GM12891 (cell line): ENCODE data around the gene TAS2R31.
"Not testable (repeated sequence)": the region's sequence is repeated elsewhere in the genome, so short reads cannot be mapped to it uniquely, and the experiment has no call there.

Experiments used
- DNase-seq: peaks from one replicate; pipeline ENCODE4 v3.0.0; 2011; ENCODE audit warnings: low spot score; ENCODE audit not compliant: insufficient read length
- FAIRE-seq: peaks from 2 replicates; lab custom pipeline; 2011; peaks lifted over from hg19 to GRCh38; lab: Jason Lieb, UNC
- PAX5 ChIP-seq: IDR thresholded peaks from 2 replicates; pipeline ENCODE4 v1.6.1; 2011; ENCODE audit warnings: low read length, moderate library complexity, mild to moderate bottlenecking; ENCODE audit not compliant: insufficient read depth, severe bottlenecking
- POLR2A ChIP-seq: IDR thresholded peaks from 2 replicates; pipeline ENCODE4 v1.6.1; 2011; ENCODE audit warnings: low read depth, low read length, control low read depth
- POLR2AphosphoS5 ChIP-seq: IDR thresholded peaks from 2 replicates; pipeline ENCODE4 v1.6.1; 2011; ENCODE audit warnings: low read depth, low read length, control low read depth
- POU2F2 ChIP-seq: IDR thresholded peaks from 2 replicates; pipeline ENCODE4 v1.6.1; 2011; ENCODE audit warnings: low read depth, mild to moderate bottlenecking, control low read depth, low read length, moderate library complexity
- SPI1 ChIP-seq: IDR thresholded peaks from 2 replicates; pipeline ENCODE4 v1.6.1; 2011; ENCODE audit warnings: low read depth, low read length, control low read depth
- TAF1 ChIP-seq: IDR thresholded peaks from 2 replicates; pipeline ENCODE4 v1.6.1; 2011; ENCODE audit warnings: low read depth, low read length, control low read depth

The TAS2R31 gene

GRCh38 chr12:11055306-11055705 is 24.1 kb upstream of the TAS2R31 start:
- DNase-seq (no peak), FAIRE-seq (no peak)
- TF ChIP-seq POLR2A = no peak
- no peak for TF ChIP-seq SPI1
- no peak for TF ChIP-seq POLR2AphosphoS5
- no peak for TF ChIP-seq PAX5
- TF ChIP-seq TAF1 = no peak
- TF ChIP-seq POU2F2 = no peak

- not testable (repeated sequence) for DNase-seq, FAIRE-seq
Observed at GRCh38 chr12:11049806-11050531, 18.8 kb upstream of the TAS2R31 start.

- FAIRE-seq = peak; percentile 66
- not testable (repeated sequence) for DNase-seq
Observed at GRCh38 chr12:11041366-11041765, 10.2 kb upstream of the TAS2R31 start.

- FAIRE-seq (no peak), DNase-seq (no peak)
- no peak for TF ChIP-seq PAX5
- no peak for TF ChIP-seq POLR2A
- TF ChIP-seq SPI1 = no peak
- no peak for TF ChIP-seq POLR2AphosphoS5
- no peak for TF ChIP-seq TAF1
- no peak for TF ChIP-seq POU2F2
Observed at GRCh38 chr12:11040162-11040561, 9.0 kb upstream of the TAS2R31 start.

- TF ChIP-seq PAX5 = no peak
- no peak for TF ChIP-seq TAF1
- TF ChIP-seq POLR2A = no peak
- DNase-seq = no peak
- peak; percentile 26 for FAIRE-seq
Observed at GRCh38 chr12:11039171-11039570, 8.0 kb upstream of the TAS2R31 start.

GRCh38 chr12:11033959-11034358 is 2.8 kb upstream of the TAS2R31 start:
- DNase-seq = not testable (repeated sequence)
- FAIRE-seq = peak; percentile 81

- TF ChIP-seq POLR2A (no peak), POLR2AphosphoS5 (no peak), POU2F2 (no peak), PAX5 (no peak), TAF1 (no peak), SPI1 (no peak)
- DNase-seq = no peak
- no peak for FAIRE-seq
Observed at GRCh38 chr12:11026118-11026517, 5.1 kb downstream of the TAS2R31 start.

- FAIRE-seq (no peak), DNase-seq (no peak)
- TF ChIP-seq POLR2AphosphoS5 = no peak
- no peak for TF ChIP-seq SPI1
- TF ChIP-seq TAF1 = no peak
- TF ChIP-seq POLR2A = no peak
- TF ChIP-seq POU2F2 = no peak
- TF ChIP-seq PAX5 = no peak
Observed at GRCh38 chr12:11023387-11023786, 7.8 kb downstream of the TAS2R31 start.

GRCh38 chr12:11022520-11022919 is 8.7 kb downstream of the TAS2R31 start, which contains the start of gene TAS2R19:
TSS of gene TAS2R19 (minus strand) at chr12:11022620. CDS start at chr12:11022571, 49 bp downstream.
- DNase-seq = no peak
- FAIRE-seq = no peak
- no peak for TF ChIP-seq SPI1
- no peak for TF ChIP-seq PAX5
- no peak for TF ChIP-seq TAF1
- TF ChIP-seq POLR2A = no peak
- no peak for TF ChIP-seq POU2F2
- no peak for TF ChIP-seq POLR2AphosphoS5

GRCh38 chr12:11016937-11017336 is 14.3 kb downstream of the TAS2R31 start:
- FAIRE-seq (no peak), DNase-seq (no peak)
- TF ChIP-seq SPI1 (no peak), POLR2A (no peak), POLR2AphosphoS5 (no peak), PAX5 (no peak), TAF1 (no peak), POU2F2 (no peak)

GRCh38 chr12:11015775-11016430 is 15.3 kb downstream of the TAS2R31 start:
- TF ChIP-seq SPI1 = no peak
- FAIRE-seq = no peak
- no peak for DNase-seq
